Endodermal cell (in vitro differentiated cells): ENCODE measurements around the gene SIM1. TPM values are rescaled to one million over a fixed set of nuclear protein-coding genes. Genes with fewer than 3 reads are reported as not detected.
A peak's percentile ranks its signal among the peaks of the same experiment; 100 is the strongest.

Source experiments
- DNase-seq: peaks from one replicate; pipeline ENCODE4 v3.0.0-alpha.2; 2017
- H3K27ac ChIP-seq: 2 replicates; pipeline ENCODE4 v1.5.1; 2013; ENCODE audit warnings: mild to moderate bottlenecking, low read depth, low read length, moderate library complexity
- H3K27me3 ChIP-seq: 2 replicates; pipeline ENCODE4 v1.6.1; 2013; ENCODE audit warnings: mild to moderate bottlenecking, low read length, moderate library complexity; ENCODE audit not compliant: insufficient read depth, control insufficient read depth, poor library complexity, severe bottlenecking
- H3K36me3 ChIP-seq: 2 replicates; pipeline ENCODE4 v1.7.0; 2013; ENCODE audit warnings: mild to moderate bottlenecking, low read length, moderate library complexity; ENCODE audit not compliant: control insufficient read depth, insufficient read depth
- H3K4me1 ChIP-seq: one replicate; pipeline ENCODE4 v1.7.0; 2013; ENCODE audit warnings: low read length; ENCODE audit not compliant: control insufficient read depth, insufficient read depth
- H3K4me3 ChIP-seq: 2 replicates; pipeline ENCODE4 v1.5.1; 2013; ENCODE audit warnings: mild to moderate bottlenecking, low read length, moderate library complexity
- H3K9ac ChIP-seq: 2 replicates; pipeline ENCODE4 v1.6.1; 2013; ENCODE audit warnings: mild to moderate bottlenecking, low read length, moderate library complexity; ENCODE audit not compliant: poor library complexity, severe bottlenecking; ENCODE audit errors: extremely low read depth
- H3K9me3 ChIP-seq: 2 replicates; pipeline ENCODE4 v1.6.1; 2013; ENCODE audit warnings: mild to moderate bottlenecking, low read length, moderate library complexity; ENCODE audit not compliant: control insufficient read depth
- H3K27ac Mint-ChIP-seq: 2 replicates; pipeline ENCODE4 v1.8.0; 2020; ENCODE audit warnings: mixed read lengths
- H3K27me3 Mint-ChIP-seq: 2 replicates; pipeline ENCODE4 v1.8.0; 2021; ENCODE audit warnings: mild to moderate bottlenecking, mixed read lengths; ENCODE audit not compliant: insufficient read depth
- H3K36me3 Mint-ChIP-seq: 2 replicates; pipeline ENCODE4 v1.8.0; 2020; ENCODE audit warnings: low read depth, mixed read lengths
- H3K4me1 Mint-ChIP-seq: 2 replicates; pipeline ENCODE4 v1.8.0; 2020; ENCODE audit warnings: mixed read lengths
- H3K4me3 Mint-ChIP-seq: 2 replicates; pipeline ENCODE4 v1.8.0; 2020; ENCODE audit warnings: mild to moderate bottlenecking, moderate library complexity, mixed read lengths
- H3K9me3 Mint-ChIP-seq: 2 replicates; pipeline ENCODE4 v1.8.0; 2020; ENCODE audit warnings: mild to moderate bottlenecking, mixed read lengths
- CTCF ChIP-seq: fragments of 200-600 bp; sonication (generic); conservative IDR thresholded peaks from 2 replicates; pipeline ENCODE4 v1.5.0; 2021; ENCODE audit warnings: antibody characterized with exemption, mild to moderate bottlenecking
- WGBS, 2 experiments: methylation state at CpG; one replicate each; pipeline versions ENCODE4 v1.1.5 to v1.1.7; 2013; ENCODE audit warnings: missing lambda C conversion rate in 2 of 2, mixed read lengths in 1 of 2; ENCODE audit not compliant: insufficient coverage in 1 of 2, insufficient read length in 1 of 2; 5-methylcytosine and 5-hydroxymethylcytosine counted together
- long read RNA-seq, 4 experiments: library from polyadenylated mRNA in 2 of 4; library from RNA in 1 of 4; library from capped mRNA in 1 of 4; stranded (forward) in 3 of 4; unstranded in 1 of 4; transcript quantifications; one replicate each; pipeline ENCODE4 v2.0.0, GENCODE V29; 2020 to 2021; ENCODE audit warnings: inconsistent platforms in 1 of 4
- polyA plus RNA-seq, 2 experiments: library from polyadenylated mRNA; stranded (reverse); fragments of 50-300 nt; gene quantifications; one replicate each; pipeline ENCODE4 v1.2.3, GENCODE V29; 2013
- total RNA-seq, 2 donors: library from RNA; stranded (reverse); fragmentation: NEBNext Ultra II Directional in 1 of 2; extraction: Animal tissue kit (Norgen Biotek cat#: 25700) in 1 of 2; gene quantifications; 2 replicates in 1 of 2; 3 replicates in 1 of 2; pipeline ENCODE4 v1.2.1, GENCODE V29; 2021

SIM1 gene
- under 1 TPM; 0.07 to 0.31 TPM for total RNA-seq
- 0.11 TPM for polyA plus RNA-seq (2013, experiment 1 of 2)
- 0.21 TPM for polyA plus RNA-seq (2013, experiment 2 of 2)
- long read RNA-seq, experiment 1 = 0 reads
- long read RNA-seq, experiment 2 = 0 reads
- long read RNA-seq, experiment 3 = 0 reads
- long read RNA-seq, experiment 4 = 0 reads

- TF ChIP-seq CTCF = no peak
- peak within 1 kb of the TSS; percentile 53 for H3K4me3 Mint-ChIP-seq
- Histone ChIP-seq H3K36me3 (no peaks in the 10 kb centered on the region), H3K4me1 (no peaks in the 10 kb centered on the region), H3K27me3 (peaks cover 100% of the 10 kb centered on the region), H3K9ac (peak within 1 kb of the TSS; percentile 15), H3K4me3 (peak within 1 kb of the TSS; percentile 78), H3K27ac (no peak within 1 kb of the TSS), H3K9me3 (no peaks in the 10 kb centered on the region)
- DNase-seq = peak; percentile 98
- no peak within 1 kb of the TSS for H3K27ac Mint-ChIP-seq
- peaks cover 48% of the 10 kb centered on the region for H3K4me1 Mint-ChIP-seq
- no peaks in the 10 kb centered on the region for H3K9me3 Mint-ChIP-seq
- no peaks in the 10 kb centered on the region for H3K27me3 Mint-ChIP-seq
- WGBS, 2 experiments = 0 to 1% methylated on average over 19 to 66 of the region's 66 CpGs
- H3K36me3 Mint-ChIP-seq = no peaks in the 10 kb centered on the region
Observed at GRCh38 chr6:100464903-100465700, at the start of gene SIM1. Gene SIM1 (minus strand): TSS chr6:100464921. CDS start chr6:100463468, 1,453 bp downstream.

GRCh38 chr6:100512203-100512862, 47.6 kb upstream of the SIM1 start:
- H3K9ac ChIP-seq = no peak overlapping the region
- H3K36me3 Mint-ChIP-seq = peaks cover 24% of the 10 kb centered on the region
- no peaks in the 10 kb centered on the region for H3K4me1 ChIP-seq
- H3K27ac Mint-ChIP-seq = no peak overlapping the region
- no peaks in the 10 kb centered on the region for H3K27me3 ChIP-seq
- no peaks in the 10 kb centered on the region for H3K9me3 Mint-ChIP-seq
- H3K4me3 Mint-ChIP-seq = no peak overlapping the region
- H3K4me3 ChIP-seq = no peak overlapping the region
- H3K27ac ChIP-seq = no peak overlapping the region
- H3K9me3 ChIP-seq = no peaks in the 10 kb centered on the region
- no peaks in the 10 kb centered on the region for H3K27me3 Mint-ChIP-seq
- peaks cover 34% of the 10 kb centered on the region for H3K36me3 ChIP-seq
- WGBS, 2 experiments = 88 to 92% methylated on average over 3 to 6 of the region's 6 CpGs
- TF ChIP-seq CTCF = no peak
- DNase-seq = no peak
- H3K4me1 Mint-ChIP-seq = no peaks in the 10 kb centered on the region

GRCh38 chr6:100509101-100509500, 44.4 kb upstream of the SIM1 start:
- Histone ChIP-seq H3K4me1 (no peaks in the 10 kb centered on the region), H3K27ac (no peak overlapping the region), H3K9me3 (no peaks in the 10 kb centered on the region), H3K9ac (no peak overlapping the region), H3K36me3 (peaks cover 34% of the 10 kb centered on the region), H3K27me3 (no peaks in the 10 kb centered on the region), H3K4me3 (no peak overlapping the region)
- no peak for TF ChIP-seq CTCF
- H3K4me3 Mint-ChIP-seq = no peak overlapping the region
- no peak for DNase-seq
- peaks cover 24% of the 10 kb centered on the region for H3K36me3 Mint-ChIP-seq
- H3K9me3 Mint-ChIP-seq = no peaks in the 10 kb centered on the region
- no peaks in the 10 kb centered on the region for H3K27me3 Mint-ChIP-seq
- 80 to 92% methylated on average over 1 to 3 of the region's 3 CpGs for WGBS, 2 experiments
- H3K27ac Mint-ChIP-seq = no peak overlapping the region
- no peaks in the 10 kb centered on the region for H3K4me1 Mint-ChIP-seq
